HepG2 (cell line): Measurements from ENCODE around the gene HAPLN2. TPM values are rescaled to one million over a fixed set of nuclear protein-coding genes. Genes with fewer than 3 reads are reported as not detected.

Experiments used
- ARID5B ChIP-seq: IDR thresholded peaks from 2 replicates; pipeline ENCODE4 v1.4.0; 2020; ENCODE audit warnings: mild to moderate bottlenecking, missing genetic modification reagents
- CBX5 ChIP-seq: sonication (generic); formaldehyde crosslinking; IDR thresholded peaks from 2 replicates; pipeline ENCODE4 v1.4.0; 2020; ENCODE audit warnings: missing genetic modification reagents, borderline replicate concordance
- E2F5 ChIP-seq: sonication (generic); formaldehyde crosslinking; conservative IDR thresholded peaks from 2 replicates; pipeline ENCODE4 v1.4.0; 2020; ENCODE audit warnings: missing genetic modification reagents
- EHMT2 ChIP-seq: fragments of 200-600 bp; sonication (generic); IDR thresholded peaks from 2 replicates; pipeline ENCODE4 v1.7.0; 2017; ENCODE audit warnings: antibody characterized with exemption, low read depth, low read length, borderline replicate concordance
- ELF1 ChIP-seq: sonication (generic); formaldehyde crosslinking; IDR thresholded peaks from 2 replicates; pipeline ENCODE4 v1.4.0; 2020; ENCODE audit warnings: missing genetic modification reagents
- ERF ChIP-seq: IDR thresholded peaks from 2 replicates; pipeline ENCODE4 v1.6.1; 2018; ENCODE audit warnings: missing biosample characterization, missing genetic modification reagents
- ETV5 ChIP-seq: IDR thresholded peaks from 2 replicates; pipeline ENCODE4 v1.6.1; 2018; ENCODE audit warnings: missing biosample characterization, missing genetic modification reagents, inconsistent platforms, borderline replicate concordance
- GTF2F1 ChIP-seq: fragments of 150-350 bp; IDR thresholded peaks from 2 replicates; pipeline ENCODE4 v1.6.1; 2014; ENCODE audit warnings: low read length
- MAX ChIP-seq: IDR thresholded peaks from 2 replicates; pipeline ENCODE4 v1.6.1; 2012; ENCODE audit warnings: inconsistent platforms
- PAWR ChIP-seq: sonication (generic); formaldehyde crosslinking; IDR thresholded peaks from 2 replicates; pipeline ENCODE4 v1.4.0; 2020; ENCODE audit warnings: missing genetic modification reagents, mild to moderate bottlenecking, borderline replicate concordance
- RNF2 ChIP-seq: fragments of 450-650 bp; conservative IDR thresholded peaks from 2 replicates; pipeline ENCODE4 v1.6.1; 2016; ENCODE audit warnings: low read depth
- SP140L ChIP-seq: sonication (generic); formaldehyde crosslinking; IDR thresholded peaks from 2 replicates; pipeline ENCODE4 v1.4.0; 2020; ENCODE audit warnings: missing genetic modification reagents, borderline replicate concordance
- SRSF9 ChIP-seq: fragments of 200-400 bp; formaldehyde crosslinking; IDR thresholded peaks from 2 replicates; pipeline ENCODE4 v1.6.1; 2018; ENCODE audit warnings: borderline replicate concordance, mild to moderate bottlenecking, low read depth, low read length; ENCODE audit not compliant: insufficient read depth, poor library complexity, severe bottlenecking
- TARDBP ChIP-seq: sonication (generic); formaldehyde crosslinking; IDR thresholded peaks from 2 replicates; pipeline ENCODE4 v1.8.0; 2022; ENCODE audit warnings: mild to moderate bottlenecking, missing genetic modification reagents
- ZBTB1 ChIP-seq: sonication (generic); formaldehyde crosslinking; IDR thresholded peaks from 2 replicates; pipeline ENCODE4 v1.4.0; 2020; ENCODE audit warnings: missing genetic modification reagents, borderline replicate concordance
- ZBTB26 ChIP-seq: IDR thresholded peaks from 2 replicates; pipeline ENCODE4 v1.6.1; 2016; ENCODE audit warnings: missing compliant biosample characterization, missing genetic modification reagents, borderline replicate concordance
- ZNF121 ChIP-seq: sonication (generic); formaldehyde crosslinking; IDR thresholded peaks from 2 replicates; pipeline ENCODE4 v1.5.0; 2020; ENCODE audit warnings: mild to moderate bottlenecking, missing genetic modification reagents
- ZNF607 ChIP-seq: sonication (generic); formaldehyde crosslinking; IDR thresholded peaks from 2 replicates; pipeline ENCODE4 v1.5.1; 2020; ENCODE audit warnings: missing genetic modification reagents, mild to moderate bottlenecking, borderline replicate concordance
- ZNF644 ChIP-seq: IDR thresholded peaks from 2 replicates; pipeline ENCODE4 v1.6.1; 2016; ENCODE audit warnings: low read depth
- ZSCAN30 ChIP-seq: sonication (generic); formaldehyde crosslinking; IDR thresholded peaks from 2 replicates; pipeline ENCODE4 v1.5.0; 2020; ENCODE audit warnings: mild to moderate bottlenecking, missing genetic modification reagents
- polyA plus RNA-seq, 8 experiments: library from polyadenylated mRNA; depleted of rRNA in 3 of 8; stranded (reverse) in 7 of 8; unstranded in 1 of 8; fragments of >200 nt; fragmentation: Illumina TruSeq in 4 of 8; extraction: Trizol in 4 of 8; gene quantifications; 2 replicates each; pipeline versions ENCODE4 v1.2.1 to v1.2.3, GENCODE V29; 2011 to 2016; ENCODE audit warnings: low read depth in 4 of 8, missing spikeins in 1 of 8, mixed read lengths in 1 of 8; ENCODE audit not compliant: insufficient read depth in 1 of 8
- total RNA-seq, 5 experiments: library from RNA; depleted of rRNA; stranded (reverse); fragments of >200 nt; fragmentation: Illumina TruSeq; extraction: Trizol; gene quantifications; 2 replicates each; pipeline ENCODE4 v1.2.3, GENCODE V29; 2016; ENCODE audit warnings: low read depth in 1 of 5
- TF ChIP-seq, protein P1 (sequence below): sonication (generic); formaldehyde crosslinking; IDR thresholded peaks from 2 replicates; pipeline ENCODE4 v1.4.0; 2020; ENCODE audit warnings: missing genetic modification reagents

Gene HAPLN2
- total and polyA plus RNA-seq, 2 of the 13 experiments (the other 11 are each of a cell fraction or from before 2014, with no cell fraction given), result not detected

GRCh38 chr1:156623946-156624813 lies 5.0 kb downstream of the HAPLN2 start (continued):
- TF ChIP-seq ARID5B (peak; percentile 26; the same call in 1 of the 2 replicates), ZBTB26 (no peak), ZNF607 (CRISPR knock-in tag) (no peak), ZNF644 (CRISPR knock-in tag) (no peak), RNF2 (peak; percentile 24; the same call in 1 of the 2 replicates), SP140L (CRISPR knock-in tag) (no peak), E2F5 (CRISPR knock-in tag) (no peak), ERF (no peak), ZSCAN30 (CRISPR knock-in tag) (no peak), ETV5 (CRISPR knock-in tag) (no peak; the same call in none of the 2 replicates), EHMT2 (no peak), ZNF121 (CRISPR knock-in tag) (no peak), ELF1 (no peak), PAWR (CRISPR knock-in tag) (no peak), TARDBP (CRISPR knock-in tag) (no peak), ZBTB1 (CRISPR knock-in tag) (no peak), GTF2F1 (no peak), CBX5 (CRISPR knock-in tag) (no peak), SRSF9 (no peak), MAX (peak; percentile 57; the same call in 1 of the 2 replicates)
- TF ChIP-seq, protein P1, sequence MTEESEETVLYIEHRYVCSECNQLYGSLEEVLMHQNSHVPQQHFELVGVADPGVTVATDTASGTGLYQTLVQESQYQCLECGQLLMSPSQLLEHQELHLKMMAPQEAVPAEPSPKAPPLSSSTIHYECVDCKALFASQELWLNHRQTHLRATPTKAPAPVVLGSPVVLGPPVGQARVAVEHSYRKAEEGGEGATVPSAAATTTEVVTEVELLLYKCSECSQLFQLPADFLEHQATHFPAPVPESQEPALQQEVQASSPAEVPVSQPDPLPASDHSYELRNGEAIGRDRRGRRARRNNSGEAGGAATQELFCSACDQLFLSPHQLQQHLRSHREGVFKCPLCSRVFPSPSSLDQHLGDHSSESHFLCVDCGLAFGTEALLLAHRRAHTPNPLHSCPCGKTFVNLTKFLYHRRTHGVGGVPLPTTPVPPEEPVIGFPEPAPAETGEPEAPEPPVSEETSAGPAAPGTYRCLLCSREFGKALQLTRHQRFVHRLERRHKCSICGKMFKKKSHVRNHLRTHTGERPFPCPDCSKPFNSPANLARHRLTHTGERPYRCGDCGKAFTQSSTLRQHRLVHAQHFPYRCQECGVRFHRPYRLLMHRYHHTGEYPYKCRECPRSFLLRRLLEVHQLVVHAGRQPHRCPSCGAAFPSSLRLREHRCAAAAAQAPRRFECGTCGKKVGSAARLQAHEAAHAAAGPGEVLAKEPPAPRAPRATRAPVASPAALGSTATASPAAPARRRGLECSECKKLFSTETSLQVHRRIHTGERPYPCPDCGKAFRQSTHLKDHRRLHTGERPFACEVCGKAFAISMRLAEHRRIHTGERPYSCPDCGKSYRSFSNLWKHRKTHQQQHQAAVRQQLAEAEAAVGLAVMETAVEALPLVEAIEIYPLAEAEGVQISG, result no peak
